ENCODE data around the gene DIP2C. TPM values are rescaled to one million over a fixed set of nuclear protein-coding genes. Genes with fewer than 3 reads are reported as not detected.

Gene DIP2C
- total RNA-seq, 4 donors from 2014 or later = 2.4 to 14.9 (median 6.1) TPM

GRCh38 chr10:293636-294035, 395.8 kb downstream of the DIP2C start:
- no peak overlapping the region for H3K4me3 ChIP-seq
- intact Hi-C loops (cut with DNase I) = no loop called here

GRCh38 chr10:290026-290725, 399.3 kb downstream of the DIP2C start:
- peaks cover 0 to 66% (median 0%) of the 10 kb centered on the region in 3 donors for H3K36me3 ChIP-seq
- H3K27me3 ChIP-seq = no peaks in the 10 kb centered on the region
- 91 to 98% methylated on average over 7 to 11 of the region's 17 CpGs for WGBS, 2 donors
- TF ChIP-seq POLR2A (IDR thresholded peaks at IDR 0.05) (no peak), CTCF (IDR thresholded peaks at IDR 0.05) (no peak)
- H3K4me3 ChIP-seq = no peak overlapping the region
- DNase-seq = no peak
- H3K27ac ChIP-seq = no peak overlapping the region
- no peaks in the 10 kb centered on the region for H3K4me1 ChIP-seq
- intact Hi-C loops (cut with DNase I) = no loop called here
- no peaks in the 10 kb centered on the region for H3K9me3 ChIP-seq

More at GRCh38 chr10:293636-294035, 395.8 kb downstream of the DIP2C start:
- peaks cover 0 to 13% (median 0%) of the 10 kb centered on the region in 3 donors for H3K4me1 ChIP-seq
- no peak for DNase-seq
- H3K27me3 ChIP-seq = no peaks in the 10 kb centered on the region
- peaks cover 0 to 36% (median 0%) of the 10 kb centered on the region in 3 donors for H3K36me3 ChIP-seq
- 80 to 82% methylated on average over 4 of the region's 4 CpGs for WGBS, 2 donors
- H3K27ac ChIP-seq = no peak overlapping the region
- no peaks in the 10 kb centered on the region for H3K9me3 ChIP-seq
- no peak for TF ChIP-seq CTCF (IDR thresholded peaks at IDR 0.05)
- no peak for TF ChIP-seq POLR2A (IDR thresholded peaks at IDR 0.05)

- Histone ChIP-seq H3K4me1 (no peaks in the 10 kb centered on the region), H3K9me3 (no peaks in the 10 kb centered on the region), H3K27me3 (no peaks in the 10 kb centered on the region), H3K36me3 (peaks cover 0 to 72% (median 0%) of the 10 kb centered on the region in 3 donors), H3K27ac (no peak overlapping the region), H3K4me3 (no peak overlapping the region)
- TF ChIP-seq POLR2A (IDR thresholded peaks at IDR 0.05) (no peak), CTCF (IDR thresholded peaks at IDR 0.05) (no peak)
- intact Hi-C loops (cut with DNase I) = no loop called here
- no peak for DNase-seq
- 92 to 93% methylated on average over 5 to 8 of the region's 9 CpGs for WGBS, 2 donors
Observed at GRCh38 chr10:289581-289980, 399.9 kb downstream of the DIP2C start.

GRCh38 chr10:288316-289200, 400.9 kb downstream of the DIP2C start:
- no peak overlapping the region for H3K27ac ChIP-seq
- no peak for DNase-seq
- no peaks in the 10 kb centered on the region for H3K4me1 ChIP-seq
- no peaks in the 10 kb centered on the region for H3K9me3 ChIP-seq
- no peak overlapping the region for H3K4me3 ChIP-seq
- no peak for TF ChIP-seq CTCF (IDR thresholded peaks at IDR 0.05)
- TF ChIP-seq POLR2A (IDR thresholded peaks at IDR 0.05) = no peak
- intact Hi-C loops (cut with DNase I) = no loop called here
- peaks cover 0 to 82% (median 0%) of the 10 kb centered on the region in 3 donors for H3K36me3 ChIP-seq
- 89 to 95% methylated on average over 23 to 27 of the region's 27 CpGs for WGBS, 2 donors
- no peaks in the 10 kb centered on the region for H3K27me3 ChIP-seq

GRCh38 chr10:287814-288213, 401.7 kb downstream of the DIP2C start:
- no peak overlapping the region for H3K27ac ChIP-seq
- 92 to 100% methylated on average over 4 of the region's 4 CpGs for WGBS, 2 donors
- no peak overlapping the region for H3K4me3 ChIP-seq
- H3K27me3 ChIP-seq = no peaks in the 10 kb centered on the region
- H3K9me3 ChIP-seq = no peaks in the 10 kb centered on the region
- intact Hi-C loops (cut with DNase I) = no loop called here
- no peaks in the 10 kb centered on the region for H3K4me1 ChIP-seq
- H3K36me3 ChIP-seq = peaks cover 0 to 90% (median 2%) of the 10 kb centered on the region in 3 donors
- TF ChIP-seq CTCF (IDR thresholded peaks at IDR 0.05) (no peak), POLR2A (IDR thresholded peaks at IDR 0.05) (no peak)
- no peak for DNase-seq
